GM21526 (cell line): ENCODE measurements around the gene RSRC1.
"Not testable (repeated sequence)": the region's sequence is repeated elsewhere in the genome, so short reads cannot be mapped to it uniquely, and the experiment has no call there.

Source experiments
- ATAC-seq: cut with Tn5 transposase; IDR thresholded peaks from one replicate; pipeline ENCODE4 v1.9.1; 2021; ENCODE audit warnings: moderate library complexity; ENCODE audit not compliant: unreplicated experiment, low FRiP score

RSRC1 gene, protein sequence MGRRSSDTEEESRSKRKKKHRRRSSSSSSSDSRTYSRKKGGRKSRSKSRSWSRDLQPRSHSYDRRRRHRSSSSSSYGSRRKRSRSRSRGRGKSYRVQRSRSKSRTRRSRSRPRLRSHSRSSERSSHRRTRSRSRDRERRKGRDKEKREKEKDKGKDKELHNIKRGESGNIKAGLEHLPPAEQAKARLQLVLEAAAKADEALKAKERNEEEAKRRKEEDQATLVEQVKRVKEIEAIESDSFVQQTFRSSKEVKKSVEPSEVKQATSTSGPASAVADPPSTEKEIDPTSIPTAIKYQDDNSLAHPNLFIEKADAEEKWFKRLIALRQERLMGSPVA

DNA sequence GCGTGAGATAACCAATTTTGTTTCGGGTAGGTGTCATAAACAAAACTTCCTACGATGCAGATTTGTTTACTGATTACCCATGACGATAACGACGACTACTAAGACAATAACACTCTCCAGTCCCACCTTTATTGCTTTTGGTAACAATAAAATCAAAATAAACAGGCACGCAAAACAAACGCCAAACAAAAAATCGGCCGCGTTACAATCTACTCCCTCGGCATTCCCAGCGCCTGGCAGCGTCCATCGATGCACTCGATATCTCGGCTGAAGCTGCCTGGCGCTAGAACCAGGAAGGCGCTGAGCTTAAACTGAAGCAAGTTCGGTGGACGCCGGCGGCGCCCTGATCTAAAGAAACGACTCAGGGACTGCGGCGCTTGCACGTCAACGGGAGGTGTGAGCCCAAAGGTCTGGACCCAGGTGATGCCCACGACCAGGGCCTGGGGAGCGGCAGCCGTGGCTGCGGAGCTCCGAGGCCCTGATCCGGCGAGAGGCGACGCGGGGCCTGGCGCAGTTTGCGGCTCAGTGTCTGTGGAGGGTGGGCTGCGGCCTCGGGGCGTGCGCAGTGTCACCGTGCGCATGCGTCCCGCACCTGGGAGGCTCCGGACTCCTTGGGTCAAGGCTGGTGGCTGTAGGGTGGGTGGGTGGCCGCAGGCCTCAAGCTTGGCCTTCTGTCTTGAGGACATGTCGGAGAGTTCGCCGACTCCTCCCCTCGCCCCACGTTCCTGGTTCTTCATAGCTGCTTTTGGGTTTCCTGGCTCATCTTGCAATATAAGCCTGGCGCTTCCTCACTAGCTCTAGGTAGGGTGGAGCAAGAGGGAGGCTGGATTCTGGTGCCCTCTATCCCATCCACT, at the start of gene RSRC1:
TSS of gene RSRC1 (plus strand) at position 286 of the 854 bp plus-strand sequence. CDS start 12,016 bp downstream, outside the sequence.
- peak; percentile 83 for ATAC-seq

DNA sequence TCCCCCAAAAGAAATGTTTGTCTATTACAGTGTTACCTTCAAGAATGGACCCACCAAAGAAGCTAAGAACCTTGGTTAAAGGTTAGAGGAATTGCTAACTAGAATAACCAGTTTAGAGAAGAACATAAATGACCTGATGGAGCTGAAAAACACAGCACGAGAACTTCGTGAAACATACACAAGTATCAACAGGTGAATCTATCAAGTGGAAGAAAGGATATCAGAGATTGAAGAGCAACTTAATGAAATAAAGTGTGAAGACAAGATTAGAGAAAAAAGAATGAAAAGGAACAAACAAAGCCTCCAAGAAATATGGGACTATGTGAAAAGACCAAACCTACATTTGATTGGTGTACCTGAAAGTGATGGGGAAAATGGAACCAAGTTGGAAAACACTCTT, 44.3 kb upstream of the RSRC1 start:
- not testable (repeated sequence) for ATAC-seq

DNA sequence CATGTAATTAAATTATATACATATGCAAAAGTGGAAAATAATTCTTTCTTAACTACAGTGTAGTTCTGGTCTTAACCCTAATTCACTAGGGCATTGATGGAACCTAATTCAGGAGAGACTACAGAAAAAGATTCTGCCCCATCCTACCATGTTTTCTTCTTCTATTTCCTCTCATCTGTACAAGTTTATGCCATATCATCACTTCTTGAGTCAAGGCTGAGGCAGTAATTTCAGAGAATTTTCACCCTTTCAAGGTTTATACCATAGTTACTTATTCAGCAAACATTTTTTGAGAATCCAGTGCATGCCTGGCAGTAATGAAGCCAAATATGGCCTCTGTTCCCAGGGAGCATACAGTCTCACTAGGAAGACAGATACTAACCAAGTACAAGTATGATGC, 37.1 kb upstream of the RSRC1 start:
- ATAC-seq, result no peak

DNA sequence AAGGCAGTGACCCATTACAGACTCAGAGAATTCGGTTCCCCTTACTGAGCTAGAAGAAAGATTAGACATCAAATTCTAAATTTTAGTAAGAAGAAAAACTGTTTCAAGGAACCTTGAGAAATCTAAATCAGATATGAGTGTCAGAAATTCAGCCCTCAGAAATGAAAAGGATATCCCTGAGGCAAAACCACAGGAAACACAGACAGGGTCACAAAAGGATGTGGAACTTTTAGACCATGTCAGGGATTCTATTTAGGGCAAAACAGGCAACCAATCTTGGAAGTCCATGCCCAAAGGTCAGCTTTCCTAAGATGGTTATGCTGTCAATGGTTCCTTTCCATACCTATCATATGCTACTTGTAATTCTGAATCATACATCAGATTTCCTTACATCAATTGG, 35.3 kb upstream of the RSRC1 start:
- no peak for ATAC-seq

DNA sequence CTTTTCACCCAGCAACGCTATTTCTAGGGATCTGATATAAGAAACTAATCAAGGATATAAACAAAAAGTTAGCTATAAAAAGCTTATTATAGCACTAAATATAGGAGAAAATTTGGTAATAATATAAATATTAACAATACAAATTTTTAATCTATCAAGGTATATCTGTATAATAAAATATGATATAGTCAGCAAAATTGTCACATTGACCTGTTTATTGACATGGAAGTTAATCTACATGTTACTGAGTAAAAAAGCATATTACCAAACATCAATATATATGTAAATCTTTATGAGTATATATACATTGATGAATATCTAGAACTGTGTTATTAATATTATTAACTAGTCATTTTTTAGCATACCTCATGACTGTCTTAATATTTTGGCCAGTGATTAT, 30.3 kb upstream of the RSRC1 start:
- ATAC-seq, result no peak

DNA sequence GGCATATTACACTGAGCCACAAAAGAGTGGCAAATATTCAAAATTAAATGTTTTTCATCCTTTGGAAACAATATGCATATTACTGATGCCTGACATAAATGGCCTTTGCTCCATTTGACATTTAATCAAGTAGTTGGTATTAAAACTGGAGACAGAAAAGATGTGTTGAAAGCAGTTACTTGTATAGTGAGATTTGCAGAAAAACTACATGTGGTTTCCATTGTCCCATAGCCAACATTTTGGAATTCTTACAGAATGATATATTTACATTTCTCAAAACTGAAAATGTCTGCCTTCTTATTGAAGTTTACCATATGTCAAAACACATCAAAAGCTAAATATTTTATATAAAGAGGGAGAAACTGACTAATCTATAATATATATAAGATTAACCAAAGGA, 25.2 kb upstream of the RSRC1 start:
- ATAC-seq, result no peak

DNA sequence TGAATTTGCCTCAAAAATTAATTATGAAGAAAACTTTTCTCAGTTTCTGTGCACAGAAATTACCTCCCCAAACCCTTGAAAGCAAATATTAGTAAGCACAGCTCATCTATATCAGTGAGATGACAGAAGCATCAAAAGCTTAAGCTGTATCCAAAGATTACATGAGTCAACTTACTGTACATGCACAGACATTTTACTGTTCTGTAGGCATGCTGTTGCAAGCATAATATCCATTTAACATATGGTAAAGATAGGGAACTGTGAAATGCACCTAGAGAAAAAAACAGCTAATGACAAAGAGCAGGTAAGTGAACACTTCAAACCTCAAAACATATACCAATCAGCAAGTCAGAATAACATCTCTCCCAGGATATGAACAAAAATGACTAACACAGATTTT, 24.5 kb upstream of the RSRC1 start:
- no peak for ATAC-seq

DNA sequence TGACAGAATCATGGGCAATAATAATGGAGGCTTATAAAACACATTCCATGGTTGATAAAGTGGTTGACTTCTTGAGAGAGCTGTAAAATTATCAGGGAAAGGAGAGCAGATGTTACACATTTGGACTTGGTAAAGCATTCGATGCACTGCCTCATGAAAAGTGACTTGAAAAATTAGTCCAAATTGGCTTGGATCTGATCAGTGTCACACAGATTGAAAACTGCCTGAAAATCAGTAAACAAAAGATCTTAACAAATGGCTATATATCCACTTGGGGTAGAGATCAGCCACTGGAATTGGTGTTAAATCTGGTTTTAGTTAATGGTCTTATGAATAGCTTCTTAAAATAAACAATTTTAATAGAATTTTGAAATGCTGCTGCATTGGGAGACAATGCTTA, 24.0 kb upstream of the RSRC1 start:
- no peak for ATAC-seq

DNA sequence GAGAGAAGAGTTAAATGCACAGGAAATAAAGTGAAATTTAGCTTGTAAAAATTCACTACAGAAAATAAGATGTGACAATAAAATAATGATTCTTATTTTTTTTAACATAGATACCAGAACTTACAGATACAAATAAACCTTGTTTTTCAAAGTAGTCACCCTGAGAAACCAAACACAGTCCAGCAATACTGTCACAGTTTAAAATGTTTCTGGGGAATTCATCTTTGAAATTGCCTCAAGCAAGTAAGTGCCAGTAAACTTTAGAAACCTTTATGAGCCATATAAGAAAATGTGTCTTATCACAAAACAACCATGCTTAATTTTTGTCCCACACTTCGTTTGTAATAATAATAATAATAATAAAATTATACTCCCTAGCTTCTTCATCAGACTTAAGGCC, 23.5 kb upstream of the RSRC1 start:
- ATAC-seq, result no peak

DNA sequence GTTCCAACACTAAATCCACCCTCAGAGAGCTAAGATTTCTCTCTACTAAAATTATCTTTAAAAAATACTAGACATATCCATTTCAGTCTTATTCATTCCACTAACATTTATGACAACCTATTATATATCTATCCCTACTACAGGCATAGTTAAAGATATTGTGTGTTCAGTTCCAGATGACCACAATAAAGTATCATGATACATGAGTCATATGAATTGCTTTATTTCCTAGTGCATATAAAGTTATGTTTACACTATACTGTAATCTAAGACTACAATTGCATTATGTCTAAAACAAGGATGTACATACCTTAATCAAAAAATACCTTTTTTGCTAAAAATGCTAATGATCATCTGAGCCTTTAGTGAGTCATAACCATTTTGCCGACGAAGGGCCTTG, 23.1 kb upstream of the RSRC1 start:
- ATAC-seq, result no peak

DNA sequence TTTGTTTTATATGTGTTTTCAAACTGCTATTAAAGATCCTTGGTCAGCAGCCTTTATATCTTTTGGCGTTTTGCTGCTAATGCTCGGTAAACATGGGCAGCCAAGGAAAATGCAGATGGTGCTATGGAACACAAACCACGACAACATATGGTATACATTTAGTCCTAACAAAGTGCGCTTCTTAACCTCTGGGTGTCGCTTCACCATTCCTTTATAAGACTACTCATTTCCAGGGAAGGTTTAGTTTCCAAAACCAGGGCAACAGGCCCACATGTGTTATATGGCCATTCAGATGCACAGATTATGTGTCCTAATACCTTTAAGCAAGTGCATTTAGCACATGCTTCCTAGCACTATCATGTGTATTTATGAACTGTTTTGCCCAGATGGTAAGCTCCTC, 18.4 kb upstream of the RSRC1 start:
- no peak for ATAC-seq

DNA sequence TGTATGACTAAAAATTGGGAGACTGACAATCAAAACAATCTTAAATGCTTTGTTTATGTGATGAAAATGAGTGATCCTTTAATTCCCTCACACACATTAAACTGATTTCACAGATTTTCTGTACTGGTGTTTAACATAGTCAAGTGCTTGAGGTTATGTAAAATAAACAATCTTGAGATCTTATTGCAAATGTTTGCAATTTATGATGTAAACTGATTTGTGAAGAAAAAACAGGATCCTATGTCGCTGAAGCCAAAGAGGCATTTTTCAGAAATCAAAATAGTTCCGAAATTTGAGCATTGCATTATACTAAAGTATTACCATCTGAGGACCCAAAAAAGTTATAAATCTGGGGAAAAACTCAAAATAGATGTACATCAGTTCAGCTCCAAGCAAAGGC, 16.4 kb upstream of the RSRC1 start:
- ATAC-seq, result no peak

DNA sequence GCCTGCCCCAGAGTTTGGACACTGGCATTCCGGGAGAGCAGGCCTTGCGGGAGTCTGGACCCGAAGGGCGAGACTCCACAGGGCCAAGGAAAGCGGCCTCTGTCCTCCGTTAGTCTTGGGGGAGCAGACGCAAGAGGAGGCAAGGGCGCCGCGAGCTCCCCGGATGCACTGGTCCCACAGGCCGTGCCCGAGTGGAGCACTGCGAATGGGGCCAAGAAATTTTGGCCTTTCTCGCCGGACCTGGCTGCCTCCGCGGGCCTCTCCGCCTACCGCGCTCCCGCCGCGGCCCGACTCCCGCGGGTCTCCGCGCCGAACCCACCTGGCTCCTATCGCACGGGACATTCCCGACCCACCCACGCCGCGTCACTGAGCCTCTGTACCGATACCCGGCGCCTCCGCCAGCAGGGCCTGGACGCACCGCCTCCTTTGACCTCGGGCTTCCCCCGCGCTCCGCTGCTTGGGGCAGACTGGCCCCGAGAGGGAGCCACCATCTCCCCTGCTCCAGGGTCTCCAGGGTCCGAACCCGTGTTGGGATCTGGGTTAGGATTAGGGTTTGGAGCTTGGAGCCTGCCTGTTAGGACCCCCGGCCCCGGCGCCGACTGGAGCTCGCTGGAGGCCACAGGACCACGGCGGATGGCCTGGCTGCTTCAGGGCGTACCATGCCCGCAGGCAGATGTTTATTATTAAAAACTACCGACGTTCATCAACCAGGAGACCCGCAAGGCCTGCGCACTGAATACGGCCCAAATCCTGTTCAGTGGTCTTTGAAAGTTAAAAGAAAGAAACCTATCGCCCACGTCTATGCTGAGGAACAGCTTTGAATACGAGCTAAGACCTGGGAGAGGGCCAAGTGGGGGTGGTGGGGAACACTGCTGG, 15.4 kb upstream of the RSRC1 start:
- ATAC-seq, result no peak

DNA sequence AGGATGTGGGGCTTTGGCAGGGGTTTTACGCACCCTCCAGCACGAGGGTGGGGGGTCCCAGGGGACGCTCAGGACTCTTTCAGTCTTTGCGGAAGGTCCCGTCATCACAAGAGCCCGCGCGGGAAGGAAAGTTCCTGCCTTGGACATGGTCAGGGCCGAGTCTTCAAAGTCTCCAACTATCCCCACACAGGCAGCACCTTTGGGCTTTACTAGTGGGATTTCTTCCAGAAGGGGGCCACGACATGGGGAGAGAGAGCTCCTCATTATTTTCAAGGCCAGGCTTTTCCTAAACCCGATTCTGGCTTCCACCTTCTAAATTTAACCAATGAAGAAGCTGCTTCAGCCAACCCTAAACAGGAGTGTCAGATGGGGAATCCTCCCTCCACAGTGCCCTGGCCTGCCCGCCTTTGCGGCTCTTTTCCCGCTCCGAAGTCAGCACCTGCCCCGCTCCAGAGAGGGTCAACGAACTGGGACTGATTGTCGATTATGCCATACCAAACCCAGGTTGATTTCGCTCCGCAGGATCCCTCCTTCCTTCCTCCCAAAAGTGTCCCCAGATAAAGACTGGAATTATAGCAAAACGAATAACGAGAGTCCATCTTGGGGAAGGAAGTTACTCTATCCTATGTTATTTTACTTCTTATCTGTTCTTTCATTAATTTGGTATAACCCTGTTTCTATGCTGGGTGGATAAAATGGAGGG, 14.6 kb upstream of the RSRC1 start:
- ATAC-seq, result no peak

DNA sequence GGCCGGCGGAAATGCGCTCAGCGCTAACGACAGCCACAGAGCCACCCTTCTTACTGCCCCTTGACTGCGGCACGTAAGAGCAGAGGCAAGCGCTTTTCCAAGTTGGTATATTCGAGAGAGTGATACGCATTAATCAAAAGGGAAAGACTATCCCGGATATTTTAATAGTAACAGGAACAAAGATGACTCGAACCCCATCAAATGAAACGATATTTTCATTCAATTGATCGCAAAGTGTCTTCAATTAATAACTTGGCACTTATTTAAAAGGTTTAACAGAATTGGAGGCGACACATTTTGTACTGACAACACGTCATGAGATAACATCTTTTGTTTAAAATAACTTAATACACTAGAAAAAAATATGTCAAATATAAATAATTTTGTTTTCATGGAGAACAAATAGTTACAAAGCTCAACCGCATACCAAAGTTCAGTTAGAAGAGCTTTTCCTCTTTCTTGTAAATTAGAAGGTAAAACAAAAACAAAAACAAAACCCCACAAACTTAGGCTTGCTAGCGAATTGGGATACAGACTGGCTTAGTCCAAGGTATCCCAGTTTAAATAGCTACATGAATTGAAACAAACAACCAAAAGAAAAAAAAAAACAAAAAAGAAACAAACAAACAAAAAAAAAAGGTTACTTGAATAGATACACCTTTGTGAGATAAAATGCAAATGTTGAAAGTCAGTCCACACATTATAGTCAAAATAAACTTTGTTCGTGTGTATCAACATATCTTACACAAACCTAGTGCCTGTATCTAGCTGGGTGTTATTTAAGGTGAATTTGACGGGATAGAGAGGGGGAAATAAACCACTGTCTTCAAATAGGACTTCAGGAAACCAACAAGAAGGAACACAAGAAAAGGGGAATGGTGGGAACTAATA, 13.8 kb upstream of the RSRC1 start:
- no peak for ATAC-seq

DNA sequence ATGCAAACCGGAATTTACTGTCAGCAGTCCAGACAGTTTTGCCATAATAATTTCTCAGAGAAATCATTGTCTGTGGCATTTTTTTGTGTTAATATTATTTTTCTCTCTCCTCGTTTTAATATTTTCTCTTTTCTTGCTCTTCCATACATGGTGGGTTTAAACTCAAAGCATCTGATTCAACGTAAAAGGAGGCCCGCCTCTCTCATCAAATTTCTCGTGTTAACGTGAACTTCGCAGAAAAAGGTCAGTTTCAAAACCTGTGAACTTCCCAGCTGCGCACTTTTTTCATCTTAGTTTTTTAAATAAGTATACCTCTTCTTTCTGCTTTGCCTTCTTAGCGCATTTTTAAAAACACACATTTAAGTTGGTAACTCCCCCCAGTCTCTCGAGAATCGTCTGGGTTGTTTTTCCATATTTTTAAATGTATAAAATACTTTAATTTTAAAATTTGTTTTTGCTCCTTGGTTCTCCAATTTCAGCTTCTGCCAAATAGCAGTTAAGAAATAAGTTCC, 12.8 kb upstream of the RSRC1 start:
- no peak for ATAC-seq

DNA sequence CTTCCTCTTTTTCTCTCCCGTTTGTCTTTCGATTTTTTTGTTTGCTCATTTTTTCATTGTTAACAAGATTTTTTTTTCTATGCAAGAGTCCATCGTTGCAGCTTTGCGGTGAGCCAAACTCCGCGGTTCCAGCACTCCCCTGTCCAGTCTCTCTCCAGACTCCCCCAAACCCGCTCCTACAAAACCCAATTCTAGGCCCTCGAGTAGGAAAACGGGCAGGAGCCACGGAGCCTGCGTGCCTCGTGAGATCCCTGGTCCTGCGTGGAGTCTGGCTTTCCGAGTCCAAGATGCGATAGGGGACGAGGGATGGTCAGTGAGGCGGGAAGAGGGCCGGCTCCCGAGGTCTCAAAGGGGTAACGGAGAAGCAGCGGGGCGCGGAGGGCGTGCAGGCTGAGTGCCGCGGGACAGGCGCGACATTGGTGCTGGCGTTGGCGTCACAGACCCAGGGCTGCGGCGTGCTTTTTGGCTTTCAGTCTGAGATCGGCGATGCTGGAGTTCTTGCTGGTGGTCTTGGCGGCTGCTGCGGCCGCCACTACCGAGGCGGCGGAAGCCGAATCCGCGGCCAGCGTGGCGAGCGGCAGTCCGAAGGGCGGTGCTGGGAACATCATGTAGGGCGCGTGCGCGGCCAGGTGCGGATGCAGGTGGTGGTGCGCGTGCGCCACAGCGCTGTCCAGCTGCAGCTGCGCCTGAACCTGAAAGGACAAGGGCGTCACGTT, 12.1 kb upstream of the RSRC1 start:
- ATAC-seq, result peak; percentile 96

DNA sequence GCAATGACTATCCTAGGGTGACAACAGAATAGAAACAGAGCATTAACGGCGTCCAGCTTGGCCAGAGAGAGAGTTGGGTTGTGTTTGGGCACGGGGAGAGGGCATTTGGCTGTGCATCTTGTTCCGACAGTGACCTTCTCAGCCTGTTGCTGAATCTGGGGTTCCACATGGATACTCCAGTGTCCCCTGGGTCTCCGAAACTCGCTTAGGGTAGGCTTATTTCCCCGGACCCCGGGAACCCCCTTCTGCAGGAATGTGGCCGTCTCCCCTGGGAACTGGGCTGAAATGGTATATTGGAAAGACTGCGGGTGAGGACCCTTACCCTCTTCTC, 11.6 kb upstream of the RSRC1 start:
- no peak for ATAC-seq
